Colonic mucosa (tissue), 4 donors: ENCODE results near the gene LINC00305. TPM values are rescaled to one million over a fixed set of nuclear protein-coding genes. Genes with fewer than 3 reads are reported as not detected.

ENCODE experiments used
- DNase-seq: peaks from one replicate; pipeline ENCODE4 v3.0.0-alpha.2; 2020
- H3K27ac ChIP-seq: fragments of 200-600 bp; one replicate; pipeline ENCODE4 v1.8.0; 2021
- H3K27me3 ChIP-seq: fragments of 200-600 bp; one replicate; pipeline ENCODE4 v1.8.0; 2021
- H3K36me3 ChIP-seq: fragments of 200-600 bp; one replicate; pipeline ENCODE4 v1.8.0; 2021
- H3K4me1 ChIP-seq: fragments of 200-600 bp; one replicate; pipeline ENCODE4 v1.8.0; 2021; ENCODE audit warnings: mild to moderate bottlenecking
- H3K4me3 ChIP-seq: fragments of 200-600 bp; one replicate; pipeline ENCODE4 v1.8.0; 2021
- H3K9ac ChIP-seq, 2 donors: one replicate each; pipeline ENCODE4 v1.7.0; 2013; ENCODE audit warnings: control low read depth in 2 of 2, low read depth in 2 of 2, low read length in 2 of 2
- H3K9me3 ChIP-seq: fragments of 200-600 bp; one replicate; pipeline ENCODE4 v1.8.0; 2021
- CTCF ChIP-seq: fragments of 200-600 bp; IDR thresholded peaks from one replicate; pipeline ENCODE4 v1.8.0; 2022; ENCODE audit warnings: antibody characterized with exemption, mild to moderate bottlenecking
- intact Hi-C: fragments of 100-400 bp; cut with DNase I; formaldehyde crosslinking; loops from one replicate; pipeline ENCODE4 v1.14.1; 2022
- total RNA-seq, 2 donors: library from RNA; stranded (reverse); fragmentation: NEBNext Ultra II Directional in 1 of 2; extraction: Animal tissue kit (Norgen Biotek cat#: 25700) in 1 of 2; gene quantifications; one replicate each; pipeline ENCODE4 v1.2.1, GENCODE V29; 2021
- donor health status: healthy.
- donor health status: DM: no; HTN: no; CAD: no.
- donor health status: DM: no; HTN: no; CAD: no.

The LINC00305 gene
- total RNA-seq, result not detected

- intact Hi-C loops, result no loop called here
- no peak for TF ChIP-seq CTCF
- DNase-seq, result no peak
- Histone ChIP-seq H3K4me1 (no peaks in the 10 kb centered on the region), H3K27ac (no peak within 1 kb of the TSS), H3K4me3 (no peak within 1 kb of the TSS), H3K27me3 (no peaks in the 10 kb centered on the region), H3K9me3 (no peaks in the 10 kb centered on the region), H3K9ac (no peak within 1 kb of the TSS), H3K36me3 (no peaks in the 10 kb centered on the region)
Measured at GRCh38 chr18:64148988-64149387, at the start of gene LINC00305. TSS of gene LINC00305 (minus strand) at chr18:64149088.

- no peak for TF ChIP-seq CTCF
- intact Hi-C loops, result no loop called here
- Histone ChIP-seq H3K4me3 (no peak overlapping the region), H3K9me3 (no peaks in the 10 kb centered on the region), H3K27ac (no peak overlapping the region), H3K36me3 (no peaks in the 10 kb centered on the region), H3K27me3 (no peaks in the 10 kb centered on the region), H3K9ac (no peak overlapping the region), H3K4me1 (no peaks in the 10 kb centered on the region)
- no peak for DNase-seq
Measured at GRCh38 chr18:64191069-64191468, 42.2 kb upstream of the LINC00305 start.

GRCh38 chr18:64185987-64186386 lies 37.1 kb upstream of the LINC00305 start:
- Histone ChIP-seq H3K27ac (no peak overlapping the region), H3K27me3 (no peaks in the 10 kb centered on the region), H3K4me1 (no peaks in the 10 kb centered on the region), H3K36me3 (no peaks in the 10 kb centered on the region), H3K9me3 (no peaks in the 10 kb centered on the region), H3K9ac (no peak overlapping the region), H3K4me3 (no peak overlapping the region)
- intact Hi-C loops, result no loop called here
- DNase-seq, result no peak
- no peak for TF ChIP-seq CTCF

- DNase-seq, result no peak
- H3K36me3 ChIP-seq, result no peaks in the 10 kb centered on the region
- no peaks in the 10 kb centered on the region for H3K9me3 ChIP-seq
- no peak overlapping the region for H3K4me3 ChIP-seq
- no peak for TF ChIP-seq CTCF
- no peaks in the 10 kb centered on the region for H3K4me1 ChIP-seq
- no peaks in the 10 kb centered on the region for H3K27me3 ChIP-seq
- H3K9ac ChIP-seq, result no peak overlapping the region
- H3K27ac ChIP-seq, result no peak overlapping the region
- intact Hi-C loops, result no loop called here
Measured at GRCh38 chr18:64183665-64184064, 34.8 kb upstream of the LINC00305 start.

GRCh38 chr18:64180617-64181016 lies 31.7 kb upstream of the LINC00305 start:
- no peak overlapping the region for H3K27ac ChIP-seq
- intact Hi-C loops, result no loop called here
- H3K4me1 ChIP-seq, result no peaks in the 10 kb centered on the region
- no peak for DNase-seq
- no peaks in the 10 kb centered on the region for H3K27me3 ChIP-seq
- no peak overlapping the region for H3K4me3 ChIP-seq
- no peaks in the 10 kb centered on the region for H3K9me3 ChIP-seq
- no peaks in the 10 kb centered on the region for H3K36me3 ChIP-seq
- TF ChIP-seq CTCF, result no peak
- H3K9ac ChIP-seq, result no peak overlapping the region

- no peaks in the 10 kb centered on the region for H3K4me1 ChIP-seq
- TF ChIP-seq CTCF, result no peak
- H3K9ac ChIP-seq, result no peak overlapping the region
- no peak for DNase-seq
- H3K36me3 ChIP-seq, result no peaks in the 10 kb centered on the region
- no peaks in the 10 kb centered on the region for H3K9me3 ChIP-seq
- H3K27ac ChIP-seq, result no peak overlapping the region
- intact Hi-C loops, result no loop called here
- no peaks in the 10 kb centered on the region for H3K27me3 ChIP-seq
- H3K4me3 ChIP-seq, result no peak overlapping the region
Measured at GRCh38 chr18:64180171-64180570, 31.3 kb upstream of the LINC00305 start.
